ENCODE measurements around the gene WDR82.

WDR82 gene, protein sequence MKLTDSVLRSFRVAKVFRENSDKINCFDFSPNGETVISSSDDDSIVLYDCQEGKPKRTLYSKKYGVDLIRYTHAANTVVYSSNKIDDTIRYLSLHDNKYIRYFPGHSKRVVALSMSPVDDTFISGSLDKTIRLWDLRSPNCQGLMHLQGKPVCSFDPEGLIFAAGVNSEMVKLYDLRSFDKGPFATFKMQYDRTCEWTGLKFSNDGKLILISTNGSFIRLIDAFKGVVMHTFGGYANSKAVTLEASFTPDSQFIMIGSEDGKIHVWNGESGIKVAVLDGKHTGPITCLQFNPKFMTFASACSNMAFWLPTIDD

DNA sequence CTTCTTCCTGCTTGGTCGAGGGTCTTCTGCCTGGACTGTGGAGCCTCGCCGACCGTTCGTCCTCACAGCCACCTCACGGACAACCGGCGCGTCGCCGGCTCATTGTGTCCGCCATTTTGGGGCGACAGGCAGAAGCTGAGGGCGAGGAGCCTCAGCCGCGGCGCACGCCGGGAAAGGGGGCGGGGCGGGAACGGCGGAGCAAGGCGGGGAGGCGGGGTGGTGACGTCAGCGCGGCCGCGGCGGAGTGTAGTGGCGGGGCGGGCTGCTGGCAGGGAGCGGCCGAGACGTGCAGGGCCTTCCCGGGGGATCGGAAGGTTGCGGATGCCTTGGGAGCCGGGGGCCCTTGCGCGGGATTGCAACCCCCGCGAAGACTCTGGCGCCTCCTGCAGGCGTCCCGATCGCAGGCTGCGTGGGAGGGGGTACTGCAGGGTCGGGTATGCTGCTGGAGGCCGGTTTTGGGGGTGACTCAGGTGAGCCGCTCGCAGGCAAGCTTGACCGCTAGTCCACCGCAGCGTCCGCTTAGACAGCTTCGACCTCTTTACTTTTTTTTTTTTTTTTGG, at the start of gene WDR82:
TSS of gene WDR82 (minus strand) at position 140 of the 560 bp plus-strand sequence. CDS start 288 bp downstream, outside the sequence.
- peak; percentile 73 for FAIRE-seq
- peak; percentile 97 for DNase-seq (ENCODE audit: insufficient read length, low spot score)

DNA sequence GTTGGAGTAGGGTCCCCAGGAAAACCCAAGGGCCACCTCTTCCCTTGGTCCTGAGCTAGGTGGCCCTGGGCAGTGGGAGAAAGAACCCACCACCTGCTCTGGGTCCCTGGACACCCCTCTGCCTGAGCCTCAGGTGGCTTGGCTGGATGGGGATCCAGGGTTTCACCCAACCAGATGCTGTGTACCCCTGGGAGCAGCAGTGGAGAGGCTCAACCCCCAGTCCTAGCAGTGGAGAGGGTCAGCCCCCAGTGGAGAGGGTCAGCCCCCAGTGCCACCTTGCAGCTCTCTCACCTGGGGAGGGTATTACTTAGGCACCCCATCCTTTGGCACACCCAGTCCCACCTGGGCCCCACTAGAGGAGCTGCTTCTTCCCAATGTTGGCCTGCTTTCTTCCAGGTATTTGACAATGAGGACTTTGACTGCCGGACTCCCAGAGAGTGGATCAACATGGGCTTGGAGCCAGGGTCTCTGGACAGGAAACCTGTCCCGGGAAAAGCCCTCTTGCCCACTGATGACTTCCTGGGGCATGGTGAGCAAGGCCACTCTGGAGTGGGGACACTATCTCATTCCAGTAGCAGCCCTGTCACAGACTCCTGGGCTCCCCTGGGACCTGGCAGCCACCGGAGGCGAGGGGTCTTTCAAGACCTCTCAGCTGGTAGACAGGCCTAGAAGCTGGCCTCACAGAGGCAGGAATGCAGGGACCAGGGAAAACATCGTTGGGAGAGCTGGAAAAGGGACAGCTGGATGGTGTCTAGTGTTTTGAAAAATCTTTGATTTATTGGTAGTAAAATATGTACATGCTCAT, 49.2 kb upstream of the WDR82 start:
- DNase-seq (ENCODE audit: insufficient read length, low spot score), result no peak
- FAIRE-seq, result no peak

DNA sequence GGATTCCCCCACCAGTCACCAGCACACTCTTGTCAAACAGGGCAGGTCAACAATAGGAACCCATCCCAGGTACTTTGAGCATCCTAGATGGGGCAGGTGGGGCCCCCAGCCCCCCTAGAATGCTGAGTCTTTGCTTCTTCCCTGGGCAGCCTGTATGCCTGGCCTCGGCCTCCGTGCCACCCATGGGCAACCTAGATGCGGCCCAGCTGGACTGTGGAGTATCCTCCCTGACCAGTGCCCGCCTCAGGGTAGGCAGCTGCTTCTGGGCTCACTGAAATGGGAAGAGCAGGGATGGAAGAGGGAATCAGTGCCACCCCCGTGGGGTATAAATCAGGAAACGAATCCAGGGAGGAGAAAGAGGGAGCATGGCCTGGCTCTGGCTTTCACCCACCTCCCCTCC, 48.5 kb upstream of the WDR82 start:
- FAIRE-seq, result no peak
- no peak for DNase-seq (ENCODE audit: insufficient read length, low spot score)

DNA sequence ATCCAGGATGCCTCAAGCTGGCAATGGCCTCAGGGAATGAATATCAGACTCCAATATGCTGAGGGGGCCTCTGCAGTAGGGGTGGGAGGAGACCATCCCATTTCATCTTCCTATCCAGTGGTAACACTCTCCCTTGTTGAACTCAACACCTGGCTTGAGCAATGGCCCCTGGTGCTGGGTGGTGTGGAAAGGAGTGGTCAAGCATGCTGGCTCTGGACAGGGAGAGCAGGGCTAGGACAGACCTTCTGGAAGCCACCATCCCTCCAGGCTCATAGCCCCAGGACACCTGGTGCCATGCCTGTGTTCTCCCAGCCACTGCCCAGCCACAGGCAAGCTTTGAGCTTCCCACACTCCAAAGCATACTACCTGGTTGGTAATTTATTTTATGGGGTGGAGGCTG, 47.2 kb upstream of the WDR82 start:
- DNase-seq (ENCODE audit: insufficient read length, low spot score), result no peak
- FAIRE-seq, result no peak

GRCh38 chr3:52324676-52325075, 46.2 kb upstream of the WDR82 start:
- FAIRE-seq (no peak), DNase-seq (ENCODE audit: insufficient read length, low spot score) (no peak)

DNA sequence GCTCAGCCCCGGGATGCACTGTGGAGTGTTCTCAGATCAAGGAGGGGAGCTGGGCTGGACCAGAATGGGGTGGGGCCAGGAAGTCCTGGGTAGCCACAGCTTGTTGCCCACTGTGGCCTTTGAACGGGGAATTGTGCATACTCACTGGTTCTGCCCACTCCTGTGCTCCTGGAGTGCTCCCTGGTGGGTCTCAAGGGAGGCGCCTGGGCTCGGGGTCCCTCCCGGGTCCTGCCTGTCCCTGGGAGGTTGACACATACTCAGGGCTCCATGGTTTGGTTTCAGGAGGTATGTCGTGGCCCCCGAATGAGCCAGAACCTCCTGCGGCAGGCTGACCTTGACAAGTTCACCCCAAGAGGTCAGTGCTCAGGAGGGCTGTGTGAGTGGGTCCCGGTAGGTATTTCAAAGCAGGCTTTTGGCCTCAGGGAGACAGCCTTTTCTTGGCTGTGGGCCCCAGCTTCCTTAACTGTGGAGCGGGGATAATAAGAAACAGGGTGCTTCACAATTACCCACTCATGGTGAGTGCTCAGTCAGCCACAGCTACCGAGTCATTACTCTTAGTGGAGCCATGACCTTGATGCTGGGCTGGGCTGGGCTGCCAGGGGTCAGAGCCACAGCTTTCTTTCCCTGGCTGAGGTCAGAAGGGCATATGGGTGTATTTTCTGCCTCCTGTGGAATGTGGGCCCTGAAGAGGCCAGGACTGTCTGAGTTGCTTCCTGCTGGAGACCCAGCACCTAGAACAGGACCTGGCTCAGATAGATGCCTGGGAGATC, 45.3 kb upstream of the WDR82 start:
- FAIRE-seq, result no peak
- DNase-seq (ENCODE audit: insufficient read length, low spot score), result no peak

- DNase-seq (ENCODE audit: insufficient read length, low spot score) (no peak), FAIRE-seq (no peak)
Measured at GRCh38 chr3:52322466-52322865, 44.0 kb upstream of the WDR82 start.

- no peak for DNase-seq (ENCODE audit: insufficient read length, low spot score)
Measured at GRCh38 chr3:52321481-52321880, 43.0 kb upstream of the WDR82 start.

DNA sequence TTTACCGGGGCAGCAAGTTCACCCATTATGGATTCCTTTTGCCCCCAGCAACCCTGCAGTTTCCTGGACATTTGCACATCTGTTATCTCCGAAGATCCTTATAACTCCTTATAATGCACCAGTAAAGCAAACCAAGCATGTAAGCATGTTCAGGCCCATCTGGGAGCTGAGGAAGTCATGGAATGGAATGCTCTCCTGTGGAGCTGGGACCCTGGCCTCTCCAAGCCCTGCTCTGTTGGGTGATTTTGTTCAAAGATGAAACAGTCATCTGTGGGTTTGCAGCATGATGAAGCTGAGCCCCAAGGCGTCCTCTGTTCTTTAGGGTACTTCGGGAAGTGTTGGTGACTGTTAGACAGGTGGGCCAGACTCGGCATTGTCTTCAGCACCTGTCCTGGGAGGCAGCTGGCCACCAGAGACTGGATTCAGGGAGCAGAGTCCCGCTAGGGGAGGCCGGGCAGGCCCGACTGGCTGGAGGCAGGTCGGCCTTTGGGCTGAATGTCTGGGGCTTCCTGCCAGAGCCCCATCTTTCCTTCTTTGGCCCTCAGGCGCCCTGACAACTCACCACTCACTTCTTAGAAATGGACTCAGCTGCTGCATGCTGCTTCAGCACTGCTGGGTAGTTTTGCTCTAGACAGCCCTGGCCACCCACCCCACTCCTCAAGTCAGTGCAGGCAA, 41.6 kb upstream of the WDR82 start:
- FAIRE-seq (no peak), DNase-seq (ENCODE audit: insufficient read length, low spot score) (no peak)

More at GRCh38 chr3:52321481-52321880, 43.0 kb upstream of the WDR82 start:
- FAIRE-seq, result no peak

GRCh38 chr3:52318186-52318816, 39.9 kb upstream of the WDR82 start:
- FAIRE-seq (no peak), DNase-seq (ENCODE audit: insufficient read length, low spot score) (no peak)

- FAIRE-seq (no peak), DNase-seq (ENCODE audit: insufficient read length, low spot score) (peak; percentile 50)
Measured at GRCh38 chr3:52317208-52318000, 39.0 kb upstream of the WDR82 start.

GRCh38 chr3:52315977-52316764, 37.7 kb upstream of the WDR82 start, which contains the start of gene DNAH1:
Gene DNAH1, plus strand, starts transcription at chr3:52316319. Its CDS starts 6,124 bp downstream, at chr3:52322443.
- DNase-seq (ENCODE audit: insufficient read length, low spot score) (no peak), FAIRE-seq (no peak)

- DNase-seq (ENCODE audit: insufficient read length, low spot score) (no peak), FAIRE-seq (no peak)
Measured at GRCh38 chr3:52315006-52315405, 36.6 kb upstream of the WDR82 start.

GRCh38 chr3:52314489-52314888, 36.0 kb upstream of the WDR82 start:
- DNase-seq (ENCODE audit: insufficient read length, low spot score), result no peak
- FAIRE-seq, result peak; percentile 40

DNA sequence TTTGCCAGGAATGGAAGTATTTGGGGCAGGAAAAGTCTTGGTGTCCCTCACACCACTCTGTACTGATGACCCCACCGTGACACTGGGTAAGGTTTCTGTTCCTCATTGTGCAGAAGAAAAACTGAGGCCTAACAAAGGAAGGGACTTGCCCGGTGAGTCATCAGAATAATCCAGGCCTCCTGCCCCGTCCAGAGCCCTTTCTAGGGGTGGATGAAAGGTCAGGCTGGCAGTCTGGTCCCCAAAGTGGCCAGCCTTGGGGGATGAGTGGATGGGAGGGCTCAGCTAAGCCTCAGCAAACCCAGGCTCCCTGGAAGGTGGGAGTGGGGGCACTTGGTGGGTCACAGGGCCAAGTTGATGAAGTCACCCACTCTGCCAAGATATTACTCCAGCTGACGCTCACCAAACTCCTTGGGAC, 35.3 kb upstream of the WDR82 start:
- DNase-seq (ENCODE audit: insufficient read length, low spot score), result peak; percentile 87
- peak; percentile 100 for FAIRE-seq

GRCh38 chr3:52313188-52313773, 34.8 kb upstream of the WDR82 start:
- no peak for FAIRE-seq
- peak; percentile 33 for DNase-seq (ENCODE audit: insufficient read length, low spot score)

DNA sequence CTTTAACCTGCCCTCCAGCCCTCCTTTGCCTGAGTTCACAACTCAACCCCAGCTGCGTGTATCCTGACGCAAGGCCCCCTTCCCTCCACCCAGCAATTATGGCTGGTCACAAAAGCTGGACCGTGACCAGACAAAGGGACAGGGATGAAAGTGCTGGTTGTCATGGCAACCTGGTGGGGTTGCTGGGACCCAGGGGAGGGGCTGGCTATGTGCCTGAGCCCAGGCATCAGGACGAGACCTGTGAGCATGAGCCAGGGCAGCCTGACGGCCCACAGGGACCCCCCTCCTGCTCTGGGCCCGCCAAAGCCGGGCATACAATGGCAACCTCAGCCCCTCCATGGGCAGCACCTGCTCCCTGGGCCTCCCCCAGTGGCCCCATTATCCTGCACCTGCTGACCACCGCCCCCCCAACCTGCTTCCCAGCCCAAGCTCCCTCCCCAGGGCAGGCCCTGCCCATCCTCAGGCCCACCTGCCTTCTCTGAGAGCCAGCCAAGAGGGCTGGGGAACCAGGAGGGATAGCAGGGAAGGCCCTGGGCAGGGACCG, 33.2 kb upstream of the WDR82 start:
- FAIRE-seq, result no peak
- DNase-seq (ENCODE audit: insufficient read length, low spot score), result no peak

Data from GM19239 (cell line).